ENCODE data around the gene VASH2.

VASH2 gene

GRCh38 chr1:212976586-212976985 lies 26.2 kb downstream of the VASH2 start:
- H3F3A ChIP-seq (ENCODE audit: insufficient read depth) = no peaks in the 10 kb centered on the region
- no peaks in the 10 kb centered on the region for H3K9me3 ChIP-seq (ENCODE audit: insufficient read depth, low read length)
- H3K36me3 ChIP-seq (ENCODE audit: low read length) = no peaks in the 10 kb centered on the region
- no peaks in the 10 kb centered on the region for H3K27me3 ChIP-seq (ENCODE audit: low read length)
- no peak overlapping the region for H3K9ac ChIP-seq (ENCODE audit: low read length)
- no peaks in the 10 kb centered on the region for H4K20me1 ChIP-seq (ENCODE audit: low read depth, low read length)
- no peak overlapping the region for H2AFZ ChIP-seq (ENCODE audit: low read depth, low read length, severe bottlenecking)
- H3K4me3 ChIP-seq (ENCODE audit: insufficient read depth, low read length, poor library complexity, severe bottlenecking) = no peak overlapping the region
- H3K27ac ChIP-seq (ENCODE audit: low read depth, low read length) = no peak overlapping the region
- TF ChIP-seq CTCF (IDR thresholded peaks at IDR 0.05; ENCODE audit: insufficient read depth, low read length, poor library complexity, severe bottlenecking) (no peak), EZH2phosphoT487 (conservative IDR thresholded peaks at IDR 0.05; ENCODE audit: low read length) (no peak)
- no peak overlapping the region for H3K4me2 ChIP-seq (ENCODE audit: low read depth, low read length, poor library complexity, severe bottlenecking)
- no peaks in the 10 kb centered on the region for H3K9me2 ChIP-seq (replicated peaks; ENCODE audit: insufficient read depth, low read length)
- no peaks in the 10 kb centered on the region for H3K79me2 ChIP-seq (ENCODE audit: insufficient read depth, low read length)

GRCh38 chr1:212977781-212978645 lies 27.7 kb downstream of the VASH2 start:
- Histone ChIP-seq H3K36me3 (ENCODE audit: low read length) (no peaks in the 10 kb centered on the region), H3K27ac (ENCODE audit: low read depth, low read length) (no peak overlapping the region), H3F3A (ENCODE audit: insufficient read depth) (no peaks in the 10 kb centered on the region), H3K4me2 (ENCODE audit: low read depth, low read length, poor library complexity, severe bottlenecking) (no peak overlapping the region), H3K79me2 (ENCODE audit: insufficient read depth, low read length) (no peaks in the 10 kb centered on the region), H3K27me3 (ENCODE audit: low read length) (no peaks in the 10 kb centered on the region), H4K20me1 (ENCODE audit: low read depth, low read length) (no peaks in the 10 kb centered on the region), H3K4me3 (ENCODE audit: insufficient read depth, low read length, poor library complexity, severe bottlenecking) (no peak overlapping the region), H3K9me3 (ENCODE audit: insufficient read depth, low read length) (no peaks in the 10 kb centered on the region), H3K9me2 (replicated peaks; ENCODE audit: insufficient read depth, low read length) (no peaks in the 10 kb centered on the region), H2AFZ (ENCODE audit: low read depth, low read length, severe bottlenecking) (no peak overlapping the region), H3K9ac (ENCODE audit: low read length) (no peak overlapping the region)
- TF ChIP-seq EZH2phosphoT487 (conservative IDR thresholded peaks at IDR 0.05; ENCODE audit: low read length) (no peak), CTCF (IDR thresholded peaks at IDR 0.05; ENCODE audit: insufficient read depth, low read length, poor library complexity, severe bottlenecking) (no peak)

- no peaks in the 10 kb centered on the region for H4K20me1 ChIP-seq (ENCODE audit: low read depth, low read length)
- TF ChIP-seq EZH2phosphoT487 (conservative IDR thresholded peaks at IDR 0.05; ENCODE audit: low read length) = no peak
- TF ChIP-seq CTCF (IDR thresholded peaks at IDR 0.05; ENCODE audit: insufficient read depth, low read length, poor library complexity, severe bottlenecking) = no peak
- no peak overlapping the region for H3K9ac ChIP-seq (ENCODE audit: low read length)
- H3K36me3 ChIP-seq (ENCODE audit: low read length) = no peaks in the 10 kb centered on the region
- H2AFZ ChIP-seq (ENCODE audit: low read depth, low read length, severe bottlenecking) = no peak overlapping the region
- no peaks in the 10 kb centered on the region for H3F3A ChIP-seq (ENCODE audit: insufficient read depth)
- no peak overlapping the region for H3K4me2 ChIP-seq (ENCODE audit: low read depth, low read length, poor library complexity, severe bottlenecking)
- no peak overlapping the region for H3K27ac ChIP-seq (ENCODE audit: low read depth, low read length)
- H3K4me3 ChIP-seq (ENCODE audit: insufficient read depth, low read length, poor library complexity, severe bottlenecking) = no peak overlapping the region
- H3K27me3 ChIP-seq (ENCODE audit: low read length) = no peaks in the 10 kb centered on the region
- no peaks in the 10 kb centered on the region for H3K79me2 ChIP-seq (ENCODE audit: insufficient read depth, low read length)
- no peaks in the 10 kb centered on the region for H3K9me3 ChIP-seq (ENCODE audit: insufficient read depth, low read length)
- H3K9me2 ChIP-seq (replicated peaks; ENCODE audit: insufficient read depth, low read length) = no peaks in the 10 kb centered on the region
These were observed 29.2 kb downstream of the VASH2 start for GRCh38 chr1:212979340-212980122.
